DND-41 (cell line): ENCODE measurements around the gene MARS1.

Experiments used
- ATAC-seq: fragments of 200-7000 bp; cut with Tn5 transposase; 3 replicates; pipeline ENCODE4 v1.9.1; 2021; ENCODE audit warnings: low read depth; ENCODE audit not compliant: insufficient read depth
- DNase-seq: peaks from one replicate; pipeline ENCODE4 v3.0.0-alpha.2; 2020
- H2AFZ ChIP-seq: 2 replicates; pipeline ENCODE4 v1.6.0; 2012; ENCODE audit warnings: low read depth, low read length
- H3K27ac ChIP-seq: 2 replicates; pipeline ENCODE4 v1.5.1; 2012; ENCODE audit warnings: low read length, inconsistent platforms
- H3K27me3 ChIP-seq: fragments of 200-600 bp; sonication (generic); 2 replicates; pipeline ENCODE4 v1.6.0; 2012; ENCODE audit warnings: low read length, mild to moderate bottlenecking, inconsistent platforms; ENCODE audit not compliant: insufficient read depth, poor library complexity
- H3K36me3 ChIP-seq: 2 replicates; pipeline ENCODE4 v1.5.1; 2012; ENCODE audit warnings: low read length, inconsistent platforms; ENCODE audit not compliant: insufficient read depth
- H3K4me1 ChIP-seq: 2 replicates; pipeline ENCODE4 v1.5.1; 2012; ENCODE audit warnings: mild to moderate bottlenecking, low read length; ENCODE audit not compliant: insufficient read depth
- H3K4me2 ChIP-seq: 2 replicates; pipeline ENCODE4 v1.6.0; 2012; ENCODE audit warnings: mild to moderate bottlenecking, moderate library complexity, low read length, inconsistent platforms; ENCODE audit not compliant: insufficient read depth
- H3K4me3 ChIP-seq, 2 experiments: fragments of 200-600 bp in 1 of 2; shearing (Covaris generic) in 1 of 2; 2 replicates each; pipeline ENCODE4 v1.5.1; 2012 to 2016; ENCODE audit warnings: inconsistent platforms in 2 of 2, low read length in 2 of 2, mild to moderate bottlenecking in 2 of 2, low read depth in 1 of 2, moderate library complexity in 1 of 2
- H3K79me2 ChIP-seq: 2 replicates; pipeline ENCODE4 v1.6.0; 2012; ENCODE audit warnings: low read length, inconsistent platforms; ENCODE audit not compliant: insufficient read depth
- H3K9ac ChIP-seq: 2 replicates; pipeline ENCODE4 v1.6.0; 2012; ENCODE audit warnings: low read depth, mild to moderate bottlenecking, inconsistent platforms, low read length, moderate library complexity
- H3K9me3 ChIP-seq: 2 replicates; pipeline ENCODE4 v1.5.1; 2012; ENCODE audit warnings: low read length, moderate library complexity, mild to moderate bottlenecking, inconsistent platforms; ENCODE audit not compliant: insufficient read depth, severe bottlenecking
- H4K20me1 ChIP-seq: 2 replicates; pipeline ENCODE4 v1.6.0; 2012; ENCODE audit warnings: low read length; ENCODE audit not compliant: insufficient read depth
- EZH2 ChIP-seq: IDR thresholded peaks from 3 replicates; pipeline ENCODE4 v1.6.1; 2012; ENCODE audit warnings: borderline replicate concordance, low read depth, mild to moderate bottlenecking, moderate library complexity, low read length, inconsistent platforms; ENCODE audit not compliant: severe bottlenecking
- TF ChIP-seq, protein P1 (sequence below): IDR thresholded peaks from 2 replicates; pipeline ENCODE4 v1.5.1; 2012; ENCODE audit warnings: borderline replicate concordance, low read length, moderate library complexity, mild to moderate bottlenecking; ENCODE audit not compliant: poor library complexity, severe bottlenecking; ENCODE audit errors: extremely low read depth

The MARS1 gene

DNA sequence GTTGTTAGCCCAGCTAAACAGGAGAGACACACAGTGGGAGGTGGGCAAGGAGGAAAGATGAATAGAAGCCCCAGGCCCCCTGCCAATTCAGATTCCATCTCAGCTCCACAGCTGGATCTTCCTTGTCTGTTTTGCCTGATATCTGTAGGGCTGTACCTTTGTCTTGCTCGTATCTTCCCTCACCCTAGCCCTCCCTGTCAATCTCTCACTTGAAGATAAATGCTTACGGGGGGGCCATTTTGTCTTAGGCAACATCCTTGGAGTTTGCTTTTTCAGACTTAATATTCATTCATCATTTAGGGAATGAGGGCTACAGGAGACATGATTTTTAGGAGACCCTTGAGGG, 64.4 kb downstream of the MARS1 start:
- Histone ChIP-seq H3K79me2 (no peaks in the 10 kb centered on the region), H3K4me2 (no peak overlapping the region)

DNA sequence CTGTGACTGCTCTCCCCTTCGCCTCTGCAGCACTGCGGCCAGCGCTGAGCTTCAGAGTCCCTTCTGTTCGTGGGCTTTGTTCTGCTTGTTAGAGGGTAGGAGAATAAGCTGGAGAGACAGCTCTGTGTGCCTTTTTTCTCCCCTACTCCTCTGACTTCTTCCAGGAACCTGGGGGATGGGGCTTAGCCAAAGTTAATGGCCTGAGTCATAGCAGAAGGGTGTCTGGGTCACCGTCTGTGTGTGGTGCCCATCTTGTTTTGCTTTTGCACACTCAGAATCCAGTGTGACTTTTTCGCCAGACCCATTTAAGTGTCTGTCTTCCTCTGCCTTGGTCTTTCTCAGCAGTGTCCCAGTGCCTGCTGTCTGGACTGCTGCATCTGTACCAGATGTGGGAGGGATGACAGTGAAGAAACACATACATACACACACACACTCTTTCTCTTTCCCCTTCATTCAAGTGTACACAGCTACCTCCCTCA, 65.0 kb downstream of the MARS1 start:
- Histone ChIP-seq H3K36me3 (no peaks in the 10 kb centered on the region), H3K4me3 (no peak overlapping the region), H4K20me1 (no peaks in the 10 kb centered on the region), H3K9me3 (no peaks in the 10 kb centered on the region), H3K27ac (no peak overlapping the region), H3K79me2 (no peaks in the 10 kb centered on the region), H3K4me1 (no peaks in the 10 kb centered on the region), H3K27me3 (peaks cover 31% of the 10 kb centered on the region), H3K4me2 (no peak overlapping the region), H2AFZ (no peak overlapping the region), H3K9ac (no peak overlapping the region)
- DNase-seq (no peak), ATAC-seq (no peak)
- TF ChIP-seq EZH2: no peak
- TF ChIP-seq, protein P1, sequence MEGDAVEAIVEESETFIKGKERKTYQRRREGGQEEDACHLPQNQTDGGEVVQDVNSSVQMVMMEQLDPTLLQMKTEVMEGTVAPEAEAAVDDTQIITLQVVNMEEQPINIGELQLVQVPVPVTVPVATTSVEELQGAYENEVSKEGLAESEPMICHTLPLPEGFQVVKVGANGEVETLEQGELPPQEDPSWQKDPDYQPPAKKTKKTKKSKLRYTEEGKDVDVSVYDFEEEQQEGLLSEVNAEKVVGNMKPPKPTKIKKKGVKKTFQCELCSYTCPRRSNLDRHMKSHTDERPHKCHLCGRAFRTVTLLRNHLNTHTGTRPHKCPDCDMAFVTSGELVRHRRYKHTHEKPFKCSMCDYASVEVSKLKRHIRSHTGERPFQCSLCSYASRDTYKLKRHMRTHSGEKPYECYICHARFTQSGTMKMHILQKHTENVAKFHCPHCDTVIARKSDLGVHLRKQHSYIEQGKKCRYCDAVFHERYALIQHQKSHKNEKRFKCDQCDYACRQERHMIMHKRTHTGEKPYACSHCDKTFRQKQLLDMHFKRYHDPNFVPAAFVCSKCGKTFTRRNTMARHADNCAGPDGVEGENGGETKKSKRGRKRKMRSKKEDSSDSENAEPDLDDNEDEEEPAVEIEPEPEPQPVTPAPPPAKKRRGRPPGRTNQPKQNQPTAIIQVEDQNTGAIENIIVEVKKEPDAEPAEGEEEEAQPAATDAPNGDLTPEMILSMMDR: no peak

More for the DNA sequence above, 64.4 kb downstream of the MARS1 start:
- no peaks in the 10 kb centered on the region for H3K36me3 ChIP-seq
- peaks cover 6% of the 10 kb centered on the region for H3K4me1 ChIP-seq
- no peak overlapping the region for H3K27ac ChIP-seq
- ATAC-seq: no peak
- no peak for DNase-seq
- no peak overlapping the region for H3K4me3 ChIP-seq
- H3K27me3 ChIP-seq: peaks cover 31% of the 10 kb centered on the region
- no peak overlapping the region for H2AFZ ChIP-seq
- no peaks in the 10 kb centered on the region for H4K20me1 ChIP-seq
- TF ChIP-seq EZH2: no peak
- TF ChIP-seq, protein P1: no peak
- no peaks in the 10 kb centered on the region for H3K9me3 ChIP-seq
- H3K9ac ChIP-seq: no peak overlapping the region

DNA sequence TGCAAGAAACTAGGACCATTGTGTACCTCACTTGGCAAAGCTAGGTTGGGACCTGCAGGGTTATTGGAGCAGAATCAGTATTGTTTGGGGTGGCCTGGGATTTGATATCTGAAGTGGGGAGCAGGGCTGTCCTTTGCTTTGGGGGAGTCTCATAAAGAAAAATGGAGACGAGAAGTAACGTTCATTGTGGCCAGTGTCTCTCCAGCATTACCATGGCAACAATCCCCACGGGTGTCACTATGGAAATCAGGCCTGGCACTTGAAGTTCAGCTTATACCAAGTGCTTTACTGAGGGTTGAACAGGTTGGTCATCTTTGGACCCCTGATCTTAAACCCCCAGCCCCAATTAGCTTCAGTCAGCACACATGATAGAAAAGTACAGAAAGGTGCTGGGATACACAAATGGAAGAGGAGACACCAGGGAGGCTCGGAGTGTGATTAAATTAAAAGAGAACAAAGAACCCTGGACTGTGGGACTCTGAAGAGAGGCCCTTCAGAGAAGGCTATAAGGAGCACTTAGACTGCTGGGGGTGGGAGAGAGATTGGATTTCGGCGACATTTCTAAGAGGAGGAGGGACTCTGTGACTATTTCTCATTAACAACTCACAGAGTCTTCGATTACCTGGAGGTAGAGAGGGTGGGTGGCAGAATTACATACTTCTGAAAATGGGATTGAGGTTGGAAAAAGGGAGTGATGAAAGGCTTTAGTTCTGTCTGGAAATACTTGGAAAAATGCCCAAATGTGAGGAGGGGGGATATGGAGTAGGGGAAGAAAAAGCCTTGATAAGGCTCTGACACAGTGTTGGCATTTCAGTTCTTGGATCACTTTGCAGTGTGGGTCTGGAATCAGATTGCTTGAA, 65.7 kb downstream of the MARS1 start:
- DNase-seq: no peak
- ATAC-seq: no peak
- H3K79me2 ChIP-seq: no peaks in the 10 kb centered on the region
- H3K4me2 ChIP-seq: no peak overlapping the region
- peaks cover 27% of the 10 kb centered on the region for H3K27me3 ChIP-seq
- no peak for TF ChIP-seq EZH2
- TF ChIP-seq, protein P1: no peak
- no peaks in the 10 kb centered on the region for H3K4me1 ChIP-seq
- no peak overlapping the region for H3K4me3 ChIP-seq
- H3K9me3 ChIP-seq: no peaks in the 10 kb centered on the region
- no peak overlapping the region for H3K27ac ChIP-seq
- H3K9ac ChIP-seq: no peak overlapping the region
- H3K36me3 ChIP-seq: no peaks in the 10 kb centered on the region
- H2AFZ ChIP-seq: no peak overlapping the region
- H4K20me1 ChIP-seq: no peaks in the 10 kb centered on the region
